A549 (cell line): ENCODE measurements around the gene NT5C3B. TPM values are rescaled to one million over a fixed set of nuclear protein-coding genes. Genes with fewer than 3 reads are reported as not detected.

Source experiments
- ATAC-seq, 2 experiments: fragments of 200-7000 bp in 1 of 2; fragments of >200 bp in 1 of 2; cut with Nextera tagmentation in 1 of 2; cut with Tn5 transposase in 1 of 2; 3 replicates each; pipeline versions ENCODE4 v1.8.0 to v1.9.1; 2018 to 2020; ENCODE audit warnings: mild to moderate bottlenecking in 1 of 2, moderate library complexity in 1 of 2
- CTCF ChIA-PET: fragments of 300-600 bp; sonication (Branson Sonifier 250); formaldehyde crosslinking; extraction: SDS; loops from one replicate; lab custom pipeline; 2021; ENCODE audit warnings: antibody characterized with exemption, inconsistent platforms; lab: Yijun Ruan, JAX
- POLR2A ChIA-PET: fragments of 350-600 bp; formaldehyde crosslinking; extraction: SDS; loops from one replicate; lab custom pipeline; 2021; ENCODE audit warnings: antibody characterized with exemption, inconsistent platforms; lab: Yijun Ruan, JAX
- DNase-seq, 2 experiments: peaks; one replicate each; pipeline versions ENCODE4 v3.0.0 to v3.0.0-alpha.2; 2011 to 2016; ENCODE audit warnings: low read depth in 1 of 2, low spot score in 1 of 2
- FAIRE-seq: peaks from 2 replicates; lab custom pipeline; 2011; peaks lifted over from hg19 to GRCh38; lab: Jason Lieb, UNC
- H3K27ac ChIP-seq, 2 experiments: fragments of >200 bp; sonication (Bioruptor Twin); formaldehyde crosslinking; 3 replicates each; pipeline ENCODE4 v1.5.1; 2016 to 2017
- H3K4me1 ChIP-seq: fragments of >200 bp; sonication (Bioruptor Twin); formaldehyde crosslinking; 3 replicates; pipeline ENCODE4 v1.6.1; 2016
- H3K4me2 ChIP-seq: fragments of >200 bp; sonication (Bioruptor Twin); formaldehyde crosslinking; 3 replicates; pipeline ENCODE4 v1.6.1; 2016
- H3K4me3 ChIP-seq: fragments of >200 bp; sonication (Bioruptor Twin); formaldehyde crosslinking; 3 replicates; pipeline ENCODE4 v1.5.1; 2016
- H3K9me3 ChIP-seq: fragments of >200 bp; sonication (Bioruptor Twin); formaldehyde crosslinking; 3 replicates; pipeline ENCODE4 v1.6.1; 2016
- BHLHE40 ChIP-seq: IDR thresholded peaks from 2 replicates; pipeline ENCODE4 v1.6.1; 2012; ENCODE audit warnings: low read depth, low read length, inconsistent platforms
- CBX8 ChIP-seq: fragments of 200-600 bp; sonication (generic); IDR thresholded peaks from 2 replicates; pipeline ENCODE4 v1.6.1; 2016
- CHD2 ChIP-seq: fragments of 150-350 bp; IDR thresholded peaks from 2 replicates; pipeline ENCODE4 v1.6.1; 2014; ENCODE audit warnings: low read length; ENCODE audit not compliant: partially characterized antibody
- EHF ChIP-seq: fragments of 250-450 bp; sonication (Bioruptor Pico); IDR thresholded peaks from 2 replicates; pipeline ENCODE4 v1.5.0; 2020; ENCODE audit warnings: mild to moderate bottlenecking
- FOSB ChIP-seq: fragments of 250-450 bp; sonication (Bioruptor Pico); IDR thresholded peaks from 2 replicates; pipeline ENCODE4 v1.5.0; 2020; ENCODE audit warnings: mild to moderate bottlenecking, moderate library complexity
- FOSL2 ChIP-seq, 2 experiments: fragments of 450-650 bp in 1 of 2; fragments of >200 bp in 1 of 2; sonication (Bioruptor Twin) in 1 of 2; formaldehyde crosslinking; IDR thresholded peaks; 2 replicates each; pipeline versions ENCODE4 v1.5.0 to v1.6.1; 2016 to 2020; ENCODE audit warnings: mild to moderate bottlenecking in 1 of 2, moderate library complexity in 1 of 2
- HEYL ChIP-seq: fragments of 250-450 bp; sonication (Bioruptor Pico); IDR thresholded peaks from 2 replicates; pipeline ENCODE4 v1.8.0; 2021; ENCODE audit warnings: mild to moderate bottlenecking, moderate library complexity
- HOXB5 ChIP-seq: fragments of 250-450 bp; sonication (Bioruptor Pico); IDR thresholded peaks from 2 replicates; pipeline ENCODE4 v1.5.0; 2020; ENCODE audit warnings: mild to moderate bottlenecking, moderate library complexity
- KDM1A ChIP-seq: fragments of 200-600 bp; sonication (generic); IDR thresholded peaks from 2 replicates; pipeline ENCODE4 v1.6.1; 2016; ENCODE audit warnings: low read depth, mild to moderate bottlenecking
- MAZ ChIP-seq: fragments of 150-350 bp; IDR thresholded peaks from 2 replicates; pipeline ENCODE4 v1.6.1; 2014; ENCODE audit warnings: antibody characterized with exemption, low read depth, low read length, borderline replicate concordance
- NFE2L2 ChIP-seq: fragments of 150-350 bp; conservative IDR thresholded peaks from 2 replicates; pipeline ENCODE4 v1.6.1; 2014; ENCODE audit warnings: low read length
- NR3C1 ChIP-seq: fragments of >200 bp; sonication (Bioruptor Twin); formaldehyde crosslinking; IDR thresholded peaks from 3 replicates; pipeline ENCODE4 v1.6.1; 2017
- PHF8 ChIP-seq: fragments of 200-600 bp; sonication (generic); IDR thresholded peaks from 2 replicates; pipeline ENCODE4 v1.6.1; 2016; ENCODE audit warnings: low read depth, mild to moderate bottlenecking, antibody characterized with exemption, moderate library complexity, borderline replicate concordance
- RCOR1 ChIP-seq: fragments of 150-350 bp; IDR thresholded peaks from 2 replicates; pipeline ENCODE4 v1.6.1; 2014; ENCODE audit warnings: antibody characterized with exemption, low read length, low read depth
- RFX5 ChIP-seq: fragments of 450-650 bp; IDR thresholded peaks from 2 replicates; pipeline ENCODE4 v1.7.1; 2014; ENCODE audit warnings: antibody characterized with exemption, mild to moderate bottlenecking, moderate library complexity
- SMC3 ChIP-seq: fragments of >200 bp; sonication (Bioruptor Twin); formaldehyde crosslinking; IDR thresholded peaks from 3 replicates; pipeline ENCODE4 v1.6.1; 2018; ENCODE audit warnings: inconsistent platforms
- SREBF2 ChIP-seq: fragments of 450-650 bp; IDR thresholded peaks from 2 replicates; pipeline ENCODE4 v1.6.1; 2014; ENCODE audit warnings: mild to moderate bottlenecking, moderate library complexity
- ZC3H11A ChIP-seq: fragments of 450-650 bp; IDR thresholded peaks from 2 replicates; pipeline ENCODE4 v1.6.1; 2014; ENCODE audit warnings: antibody characterized with exemption, mild to moderate bottlenecking
- ZFP36 ChIP-seq: fragments of 450-650 bp; IDR thresholded peaks from 2 replicates; pipeline ENCODE4 v1.6.1; 2014; ENCODE audit warnings: borderline replicate concordance; ENCODE audit not compliant: partially characterized antibody
- ZSCAN20 ChIP-seq: fragments of 250-450 bp; sonication (Bioruptor Pico); IDR thresholded peaks from 2 replicates; pipeline ENCODE4 v1.8.0; 2022; ENCODE audit warnings: mild to moderate bottlenecking, moderate library complexity
- WGBS: methylation state at CpG from one replicate; pipeline ENCODE4 v1.1.6; 2017; ENCODE audit errors: missing lambda C conversion rate; 5-methylcytosine and 5-hydroxymethylcytosine counted together
- polyA plus RNA-seq, 4 experiments: library from polyadenylated mRNA; depleted of rRNA in 3 of 4; stranded (reverse); fragments of >200 nt; fragmentation: RNase III in 1 of 4; extraction: RNeasy Plus Mini Kit Qiagen cat#74134 plus additional on column Dnase treatment in 1 of 4; gene quantifications; 2 replicates in 3 of 4; 3 replicates in 1 of 4; pipeline ENCODE4 v1.2.3, GENCODE V29; 2011 to 2017
- TF ChIP-seq, protein P1 (sequence below): IDR thresholded peaks from 2 replicates; pipeline ENCODE4 v1.6.1; 2012
- TF ChIP-seq, protein P2 (sequence below): IDR thresholded peaks from 2 replicates; pipeline ENCODE4 v1.6.1; 2012; ENCODE audit warnings: low read depth, borderline replicate concordance
- TF ChIP-seq, protein P3 (sequence below): fragments of >200 bp; sonication (Bioruptor Twin); formaldehyde crosslinking; IDR thresholded peaks from 3 replicates; pipeline ENCODE4 v1.6.1; 2016
- TF ChIP-seq, protein P4 (sequence below): fragments of 250-450 bp; sonication (Bioruptor Pico); IDR thresholded peaks from 2 replicates; pipeline ENCODE4 v1.5.0; 2021; ENCODE audit warnings: mild to moderate bottlenecking, moderate library complexity, borderline replicate concordance

NT5C3B gene
- polyA plus RNA-seq, 2 of the 4 experiments (the other 2 are of a cell fraction): 109 to 171 TPM

DNA sequence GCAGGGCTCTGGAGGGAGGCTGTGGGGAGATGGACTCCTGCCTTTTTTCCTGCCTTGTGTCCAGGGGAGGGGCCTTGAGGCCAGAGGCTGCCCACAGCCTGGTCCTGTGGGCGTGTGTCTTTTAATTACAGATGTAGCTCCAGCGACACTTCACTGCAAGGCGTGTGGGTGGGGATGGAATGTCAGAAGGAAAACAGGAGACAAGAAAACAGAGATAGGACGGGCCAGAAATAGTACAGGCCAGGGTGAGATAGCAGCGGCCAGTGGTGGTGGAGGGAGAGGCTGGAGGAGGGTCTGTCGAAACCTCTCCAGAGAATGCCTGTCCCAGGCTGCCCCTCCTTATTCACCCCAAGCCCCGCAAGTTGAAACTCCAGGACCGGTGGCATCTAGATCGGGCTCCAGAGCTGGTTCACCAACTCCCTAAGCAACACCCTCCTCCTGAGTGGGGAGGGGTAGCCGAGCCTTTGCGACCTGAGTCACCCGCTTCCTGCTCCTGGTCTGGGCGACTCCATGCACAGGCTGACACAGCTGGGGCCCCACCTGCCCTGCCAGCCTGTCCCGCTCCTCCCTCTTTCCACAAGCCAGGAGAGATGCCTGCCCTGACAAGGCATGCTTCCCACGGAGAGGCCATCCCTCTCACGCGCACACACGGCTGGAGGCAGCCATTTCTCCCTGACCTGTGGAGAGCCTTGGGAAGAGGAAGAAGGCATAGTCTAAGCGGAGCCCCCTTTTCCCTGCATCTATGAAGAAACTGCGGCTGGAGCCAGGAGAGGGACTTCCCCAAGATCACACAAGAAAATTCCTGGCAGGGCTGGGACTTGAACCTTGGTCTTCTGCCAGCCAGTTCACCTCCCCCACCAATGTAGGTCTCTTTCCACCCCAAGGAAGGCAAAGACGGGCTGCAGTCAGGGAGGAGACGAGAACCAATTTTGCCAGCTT is 42.9 kb downstream of the NT5C3B start (continued):
- TF ChIP-seq, protein P1, sequence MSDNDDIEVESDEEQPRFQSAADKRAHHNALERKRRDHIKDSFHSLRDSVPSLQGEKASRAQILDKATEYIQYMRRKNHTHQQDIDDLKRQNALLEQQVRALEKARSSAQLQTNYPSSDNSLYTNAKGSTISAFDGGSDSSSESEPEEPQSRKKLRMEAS: peak; percentile 78; the same call in 1 of the 2 replicates
- TF ChIP-seq, protein P2, sequence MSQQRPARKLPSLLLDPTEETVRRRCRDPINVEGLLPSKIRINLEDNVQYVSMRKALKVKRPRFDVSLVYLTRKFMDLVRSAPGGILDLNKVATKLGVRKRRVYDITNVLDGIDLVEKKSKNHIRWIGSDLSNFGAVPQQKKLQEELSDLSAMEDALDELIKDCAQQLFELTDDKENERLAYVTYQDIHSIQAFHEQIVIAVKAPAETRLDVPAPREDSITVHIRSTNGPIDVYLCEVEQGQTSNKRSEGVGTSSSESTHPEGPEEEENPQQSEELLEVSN: no peak
- TF ChIP-seq HOXB5 (CRISPR knock-in tag) (no peak; the same call in 1 of the 2 replicates), RFX5 (no peak; the same call in 1 of the 2 replicates), FOSL2 (IDR thresholded peaks at IDR 0.05) (no peak), FOSL2 (CRISPR knock-in tag; IDR thresholded peaks at IDR 0.05) (peak; percentile 86), CBX8 (no peak), MAZ (0 out of 2 replicates have a peak, but pooled peaks have one; percentile 47), ZFP36 (no peak), ZSCAN20 (no peak)
- TF ChIP-seq, protein P3, sequence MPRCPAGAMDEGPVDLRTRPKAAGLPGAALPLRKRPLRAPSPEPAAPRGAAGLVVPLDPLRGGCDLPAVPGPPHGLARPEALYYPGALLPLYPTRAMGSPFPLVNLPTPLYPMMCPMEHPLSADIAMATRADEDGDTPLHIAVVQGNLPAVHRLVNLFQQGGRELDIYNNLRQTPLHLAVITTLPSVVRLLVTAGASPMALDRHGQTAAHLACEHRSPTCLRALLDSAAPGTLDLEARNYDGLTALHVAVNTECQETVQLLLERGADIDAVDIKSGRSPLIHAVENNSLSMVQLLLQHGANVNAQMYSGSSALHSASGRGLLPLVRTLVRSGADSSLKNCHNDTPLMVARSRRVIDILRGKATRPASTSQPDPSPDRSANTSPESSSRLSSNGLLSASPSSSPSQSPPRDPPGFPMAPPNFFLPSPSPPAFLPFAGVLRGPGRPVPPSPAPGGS: no peak

DNA sequence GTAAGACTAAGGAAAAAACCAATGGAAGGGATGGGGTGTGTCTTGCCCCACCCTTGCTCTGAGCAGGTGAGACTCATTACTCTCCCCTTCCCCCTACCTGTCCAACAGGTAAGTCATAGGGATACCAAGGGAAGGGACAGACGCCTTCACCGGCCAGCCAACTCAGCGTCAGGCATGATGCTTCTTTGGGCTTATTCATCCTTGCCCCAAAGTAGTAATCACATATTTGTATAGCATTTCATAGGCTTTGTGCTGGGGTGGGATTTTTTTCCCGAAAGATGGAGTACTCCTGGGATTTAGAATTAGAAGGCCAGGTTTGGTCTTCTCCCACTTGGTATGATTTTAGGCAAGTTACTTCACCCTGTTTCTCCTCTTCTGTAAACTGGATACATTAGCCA is 49.0 kb downstream of the NT5C3B start:
- Histone ChIP-seq H3K4me3 (peak overlapping the region; percentile 13; the same call in 1 of the 3 replicates), H3K4me1 (peaks cover 42% of the 10 kb centered on the region), H3K4me2 (peak overlapping the region; percentile 64), H3K27ac (no peak overlapping the region), H3K9me3 (no peaks in the 10 kb centered on the region)
- CTCF ChIA-PET: interaction anchor here (0.6 to 96.0 kb wide), 18 partner anchors 1 to 909 kb away, joined by 3 to 3262 read pairs (median 5); partner anchors contain the start of genes ACLY, EIF1, FKBP10 and GAST
- FAIRE-seq: no peak
- DNase-seq: no peak
- WGBS: 17% methylated on average over 4 of the region's 4 CpGs
- TF ChIP-seq FOSB (no peak), PHF8 (no peak)
- TF ChIP-seq, protein P1: 0 out of 2 replicates have a peak, but pooled peaks have one; percentile 5
- ATAC-seq: no peak
- POLR2A ChIA-PET: interaction anchor here (0.8 to 2.5 kb wide), 17 partner anchors 8 to 173 kb away, joined by 3 to 55 read pairs (median 11); partner anchors contain the start of genes ACLY, EIF1, HAP1 and ODAD4

DNA sequence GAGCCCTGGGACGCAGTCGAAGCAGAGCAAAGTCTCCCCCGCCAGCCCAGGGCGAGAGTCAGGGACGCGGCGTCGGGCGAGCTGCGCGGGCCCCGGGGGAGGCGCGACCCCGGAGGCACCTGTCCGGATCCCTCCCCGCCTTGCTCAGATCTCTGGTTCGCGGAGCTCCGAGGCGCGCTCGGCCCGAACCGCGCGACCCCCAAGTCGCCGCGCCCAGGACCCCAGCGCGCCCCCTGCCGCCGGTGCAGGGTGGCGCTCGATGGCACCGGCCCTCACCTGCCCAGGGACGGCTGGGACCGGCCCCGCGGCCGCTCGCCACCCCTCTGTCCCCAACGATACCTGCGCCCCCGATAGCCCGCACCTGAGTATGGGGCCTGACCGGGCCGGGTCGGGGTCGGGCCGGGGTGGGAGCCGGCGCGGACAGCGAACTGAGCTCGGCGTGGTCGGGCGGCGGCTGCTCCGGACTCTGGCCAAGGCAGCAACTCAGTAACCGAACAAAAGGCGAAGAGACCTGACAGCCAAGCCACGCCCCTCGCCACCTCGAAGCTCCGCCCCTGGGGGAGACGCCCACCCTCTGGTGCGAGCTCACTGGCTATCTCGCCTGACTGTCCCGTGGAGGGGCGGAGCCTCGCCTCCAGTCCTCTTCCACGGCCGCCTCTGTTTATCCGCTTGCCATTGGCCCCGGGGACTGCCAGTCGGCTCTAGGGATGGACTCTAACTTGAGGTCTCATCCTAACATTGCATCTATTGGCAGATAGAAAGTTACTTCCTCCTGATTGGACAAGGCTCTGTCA is 49.6 kb downstream of the NT5C3B start, which contains the start of gene JUP:
JUP (minus strand) TSS at position 485 of the 794 bp plus-strand sequence. CDS start 14,857 bp downstream, outside the sequence.
- H3K4me3 ChIP-seq: peak within 1 kb of the TSS; percentile 83
- peaks cover 43% of the 10 kb centered on the region for H3K4me1 ChIP-seq
- DNase-seq: peak; percentile 100
- ChIA-PET CTCF (interaction anchor here (0.6 to 96.0 kb wide), 24 partner anchors 1 to 909 kb away, joined by 3 to 3262 read pairs (median 4); partner anchors contain the start of genes ACLY, EIF1, FKBP10 and GAST), POLR2A (interaction anchor here (0.7 to 2.5 kb wide), 19 partner anchors 9 to 173 kb away, joined by 3 to 55 read pairs (median 9); partner anchors contain the start of genes ACLY, EIF1, HAP1 and ODAD4)
- 1% methylated on average over 43 of the region's 79 CpGs for WGBS
- peak; percentile 90 to 95 for ATAC-seq
- H3K27ac ChIP-seq: peak within 1 kb of the TSS; percentile 86
- peak within 1 kb of the TSS; percentile 90 for H3K4me2 ChIP-seq
- no peaks in the 10 kb centered on the region for H3K9me3 ChIP-seq
- FAIRE-seq: peak; percentile 99
- TF ChIP-seq HEYL (CRISPR knock-in tag) (no peak), SREBF2 (no peak; the same call in 1 of the 2 replicates), EHF (CRISPR knock-in tag) (0 out of 2 replicates have a peak, but pooled peaks have one; percentile 26), CHD2 (peak; percentile 25), BHLHE40 (no peak), KDM1A (peak; percentile 84; the same call in 1 of the 2 replicates), NFE2L2 (no peak), RCOR1 (0 out of 2 replicates have a peak, but pooled peaks have one; percentile 65), ZC3H11A (no peak), NR3C1 (no peak), SMC3 (peak; percentile 80)
- TF ChIP-seq, protein P2: no peak
- TF ChIP-seq, protein P4, sequence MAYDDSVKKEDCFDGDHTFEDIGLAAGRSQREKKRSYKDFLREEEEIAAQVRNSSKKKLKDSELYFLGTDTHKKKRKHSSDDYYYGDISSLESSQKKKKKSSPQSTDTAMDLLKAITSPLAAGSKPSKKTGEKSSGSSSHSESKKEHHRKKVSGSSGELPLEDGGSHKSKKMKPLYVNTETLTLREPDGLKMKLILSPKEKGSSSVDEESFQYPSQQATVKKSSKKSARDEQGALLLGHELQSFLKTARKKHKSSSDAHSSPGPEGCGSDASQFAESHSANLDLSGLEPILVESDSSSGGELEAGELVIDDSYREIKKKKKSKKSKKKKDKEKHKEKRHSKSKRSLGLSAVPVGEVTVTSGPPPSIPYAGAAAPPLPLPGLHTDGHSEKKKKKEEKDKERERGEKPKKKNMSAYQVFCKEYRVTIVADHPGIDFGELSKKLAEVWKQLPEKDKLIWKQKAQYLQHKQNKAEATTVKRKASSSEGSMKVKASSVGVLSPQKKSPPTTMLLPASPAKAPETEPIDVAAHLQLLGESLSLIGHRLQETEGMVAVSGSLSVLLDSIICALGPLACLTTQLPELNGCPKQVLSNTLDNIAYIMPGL: peak; percentile 85; the same call in 1 of the 2 replicates
